Parathyroid adenoma (tissue), 2 donors: ENCODE results near the gene NCLN.
"Not testable (repeated sequence)": the region's sequence is repeated elsewhere in the genome, so short reads cannot be mapped to it uniquely, and the experiment has no call there.

Experiments
- H2AFZ ChIP-seq: fragments of 300-600 bp; sonication (generic); one replicate; pipeline ENCODE4 v1.7.0; 2017; ENCODE audit warnings: antibody characterized with exemption, mild to moderate bottlenecking
- H3K27ac ChIP-seq: fragments of 300-600 bp; sonication (generic); one replicate; pipeline ENCODE4 v1.7.0; 2017
- H3K27me3 ChIP-seq: fragments of 300-600 bp; sonication (generic); one replicate; pipeline ENCODE4 v1.7.0; 2017; ENCODE audit warnings: low read length; ENCODE audit not compliant: control insufficient read depth, insufficient read depth
- H3K36me3 ChIP-seq: fragments of 300-600 bp; sonication (generic); one replicate; pipeline ENCODE4 v1.7.0; 2017; ENCODE audit warnings: low read length; ENCODE audit not compliant: control insufficient read depth, insufficient read depth
- H3K4me1 ChIP-seq: fragments of 300-600 bp; sonication (generic); one replicate; pipeline ENCODE4 v1.7.0; 2017; ENCODE audit warnings: control low read depth
- H3K4me2 ChIP-seq: fragments of 300-600 bp; sonication (generic); one replicate; pipeline ENCODE4 v1.7.0; 2017; ENCODE audit warnings: low read length
- H3K4me3 ChIP-seq: fragments of 300-600 bp; sonication (generic); one replicate; pipeline ENCODE4 v1.7.0; 2017; ENCODE audit warnings: low read depth, low read length
- H3K79me2 ChIP-seq: fragments of 300-600 bp; sonication (generic); one replicate; pipeline ENCODE4 v1.7.0; 2017; ENCODE audit warnings: control low read depth
- H3K9ac ChIP-seq: fragments of 300-600 bp; sonication (generic); one replicate; pipeline ENCODE4 v1.7.0; 2017; ENCODE audit warnings: mild to moderate bottlenecking
- H3K9me3 ChIP-seq: fragments of 300-600 bp; sonication (generic); one replicate; pipeline ENCODE4 v1.7.0; 2017; ENCODE audit warnings: low read length; ENCODE audit not compliant: control insufficient read depth
- CTCF ChIP-seq: fragments of 300-600 bp; sonication (generic); IDR thresholded peaks from one replicate; pipeline ENCODE4 v1.7.0; 2017; ENCODE audit warnings: antibody characterized with exemption, mild to moderate bottlenecking
- donor health status: primary hyperparathyroidism.

The NCLN gene

GRCh38 chr19:3210347-3211017 is 24.8 kb downstream of the NCLN start:
- no peak overlapping the region for H3K27ac ChIP-seq
- no peak overlapping the region for H2AFZ ChIP-seq
- H3K79me2 ChIP-seq, result no peaks in the 10 kb centered on the region
- H3K4me2 ChIP-seq, result no peak overlapping the region
- peak; percentile 25 for TF ChIP-seq CTCF
- no peaks in the 10 kb centered on the region for H3K27me3 ChIP-seq
- no peak overlapping the region for H3K9ac ChIP-seq
- H3K36me3 ChIP-seq, result no peaks in the 10 kb centered on the region
- no peak overlapping the region for H3K4me3 ChIP-seq
- no peaks in the 10 kb centered on the region for H3K9me3 ChIP-seq
- H3K4me1 ChIP-seq, result no peaks in the 10 kb centered on the region

- H3K4me1 ChIP-seq, result no peaks in the 10 kb centered on the region
- H3K79me2 ChIP-seq, result no peaks in the 10 kb centered on the region
- H3K27me3 ChIP-seq, result no peaks in the 10 kb centered on the region
- H2AFZ ChIP-seq, result no peak overlapping the region
- no peaks in the 10 kb centered on the region for H3K9me3 ChIP-seq
- no peak overlapping the region for H3K27ac ChIP-seq
- H3K4me3 ChIP-seq, result no peak overlapping the region
- no peak for TF ChIP-seq CTCF
- H3K9ac ChIP-seq, result no peak overlapping the region
- H3K36me3 ChIP-seq, result no peaks in the 10 kb centered on the region
- no peak overlapping the region for H3K4me2 ChIP-seq
Measured at GRCh38 chr19:3211191-3211590, 25.5 kb downstream of the NCLN start.

- Histone ChIP-seq H3K9me3 (no peaks in the 10 kb centered on the region), H3K9ac (no peak overlapping the region), H3K4me3 (no peak overlapping the region), H3K27ac (no peak overlapping the region), H3K36me3 (no peaks in the 10 kb centered on the region), H3K79me2 (no peaks in the 10 kb centered on the region), H3K4me1 (no peaks in the 10 kb centered on the region), H2AFZ (no peak overlapping the region), H3K4me2 (no peak overlapping the region), H3K27me3 (no peaks in the 10 kb centered on the region)
- TF ChIP-seq CTCF, result no peak
Measured at GRCh38 chr19:3213159-3213558, 27.4 kb downstream of the NCLN start.

GRCh38 chr19:3216874-3217273 is 31.1 kb downstream of the NCLN start:
- H3K4me3 ChIP-seq, result no peak overlapping the region
- no peak overlapping the region for H3K4me2 ChIP-seq
- H3K36me3 ChIP-seq, result no peaks in the 10 kb centered on the region
- no peak overlapping the region for H3K27ac ChIP-seq
- H3K79me2 ChIP-seq, result no peaks in the 10 kb centered on the region
- no peak overlapping the region for H2AFZ ChIP-seq
- H3K9me3 ChIP-seq, result no peaks in the 10 kb centered on the region
- H3K4me1 ChIP-seq, result no peaks in the 10 kb centered on the region
- H3K27me3 ChIP-seq, result no peaks in the 10 kb centered on the region
- no peak for TF ChIP-seq CTCF
- H3K9ac ChIP-seq, result no peak overlapping the region

- H3K4me1 ChIP-seq, result no peaks in the 10 kb centered on the region
- H3K4me3 ChIP-seq, result no peak overlapping the region
- no peak for TF ChIP-seq CTCF
- H3K27ac ChIP-seq, result no peak overlapping the region
- no peaks in the 10 kb centered on the region for H3K27me3 ChIP-seq
- H3K36me3 ChIP-seq, result no peaks in the 10 kb centered on the region
- H3K9me3 ChIP-seq, result no peaks in the 10 kb centered on the region
- H3K79me2 ChIP-seq, result no peaks in the 10 kb centered on the region
- H3K9ac ChIP-seq, result no peak overlapping the region
- no peak overlapping the region for H3K4me2 ChIP-seq
- no peak overlapping the region for H2AFZ ChIP-seq
Measured at GRCh38 chr19:3220576-3220975, 34.8 kb downstream of the NCLN start.

- not testable (repeated sequence) for H3K36me3 ChIP-seq, H3K79me2 ChIP-seq, H3K4me2 ChIP-seq, H3K27me3 ChIP-seq, H3K9ac ChIP-seq, H2AFZ ChIP-seq, H3K27ac ChIP-seq, H3K4me1 ChIP-seq, H3K4me3 ChIP-seq, H3K9me3 ChIP-seq
Measured at GRCh38 chr19:3221576-3221975, 35.8 kb downstream of the NCLN start.
